Measurements from ENCODE around the gene ANGPTL7.
"Not testable (repeated sequence)": the region's sequence is repeated elsewhere in the genome, so short reads cannot be mapped to it uniquely, and the experiment has no call there.

ANGPTL7 gene

GRCh38 chr1:11188858-11189451 is at the start of gene ANGPTL7:
ANGPTL7 (plus strand) TSS chr1:11189355; CDS start chr1:11189580, 225 bp downstream.
- no peak for DNase-seq (ENCODE audit: low spot score)

- DNase-seq (ENCODE audit: low spot score), result no peak
These were observed 46.4 kb upstream of the ANGPTL7 start for GRCh38 chr1:11142618-11143391.

GRCh38 chr1:11143401-11143800 is 45.8 kb upstream of the ANGPTL7 start:
- DNase-seq (ENCODE audit: low spot score), result no peak

GRCh38 chr1:11143907-11144306 is 45.2 kb upstream of the ANGPTL7 start:
- DNase-seq (ENCODE audit: low spot score), result no peak

GRCh38 chr1:11144570-11145256 is 44.4 kb upstream of the ANGPTL7 start:
- DNase-seq (ENCODE audit: low spot score), result no peak

- DNase-seq (ENCODE audit: low spot score), result no peak
These were observed 43.4 kb upstream of the ANGPTL7 start for GRCh38 chr1:11145741-11146140.

GRCh38 chr1:11147197-11147770 is 41.9 kb upstream of the ANGPTL7 start:
- DNase-seq (ENCODE audit: low spot score), result no peak

GRCh38 chr1:11150326-11150725 is 38.8 kb upstream of the ANGPTL7 start:
- no peak for DNase-seq (ENCODE audit: low spot score)

- DNase-seq (ENCODE audit: low spot score), result no peak
These were observed 38.0 kb upstream of the ANGPTL7 start for GRCh38 chr1:11151114-11151513.

- DNase-seq (ENCODE audit: low spot score), result no peak
These were observed 37.1 kb upstream of the ANGPTL7 start for GRCh38 chr1:11151826-11152612.

GRCh38 chr1:11152755-11153154 is 36.4 kb upstream of the ANGPTL7 start:
- DNase-seq (ENCODE audit: low spot score), result no peak

GRCh38 chr1:11153184-11153583 is 36.0 kb upstream of the ANGPTL7 start:
- no peak for DNase-seq (ENCODE audit: low spot score)

GRCh38 chr1:11156441-11156840 is 32.7 kb upstream of the ANGPTL7 start:
- no peak for DNase-seq (ENCODE audit: low spot score)

GRCh38 chr1:11156963-11157362 is 32.2 kb upstream of the ANGPTL7 start:
- DNase-seq (ENCODE audit: low spot score), result no peak

- DNase-seq (ENCODE audit: low spot score), result no peak
These were observed 31.8 kb upstream of the ANGPTL7 start for GRCh38 chr1:11157394-11157793.

GRCh38 chr1:11157867-11158266 is 31.3 kb upstream of the ANGPTL7 start:
- no peak for DNase-seq (ENCODE audit: low spot score)

GRCh38 chr1:11158291-11158690 is 30.9 kb upstream of the ANGPTL7 start:
- DNase-seq (ENCODE audit: low spot score), result no peak

- no peak for DNase-seq (ENCODE audit: low spot score)
These were observed 30.3 kb upstream of the ANGPTL7 start for GRCh38 chr1:11158720-11159321.

- not testable (repeated sequence) for DNase-seq (ENCODE audit: low spot score)
These were observed 26.4 kb upstream of the ANGPTL7 start for GRCh38 chr1:11162752-11163151.

- not testable (repeated sequence) for DNase-seq (ENCODE audit: low spot score)
These were observed 22.4 kb upstream of the ANGPTL7 start for GRCh38 chr1:11166744-11167143.

GRCh38 chr1:11168731-11169130 is 20.4 kb upstream of the ANGPTL7 start:
- no peak for DNase-seq (ENCODE audit: low spot score)
